NCI-H510A treated with DMSO at 0.1 percent for 48 hours (cell line): ENCODE results near the gene MVB12B.

Source experiments
- DNase-seq: peaks from one replicate; lab custom pipeline; 2025; lab: John Stamatoyannopoulos, UW

MVB12B gene

GRCh38 chr9:126521551-126521950 is 194.9 kb downstream of the MVB12B start:
- no peak for DNase-seq

GRCh38 chr9:126521976-126522590 is 195.5 kb downstream of the MVB12B start:
- DNase-seq, result no peak

GRCh38 chr9:126522612-126523356 is 196.2 kb downstream of the MVB12B start:
- no peak for DNase-seq

GRCh38 chr9:126523611-126524111 is 197.0 kb downstream of the MVB12B start:
- DNase-seq, result no peak

GRCh38 chr9:126524353-126525077 is 197.9 kb downstream of the MVB12B start:
- no peak for DNase-seq

DNA sequence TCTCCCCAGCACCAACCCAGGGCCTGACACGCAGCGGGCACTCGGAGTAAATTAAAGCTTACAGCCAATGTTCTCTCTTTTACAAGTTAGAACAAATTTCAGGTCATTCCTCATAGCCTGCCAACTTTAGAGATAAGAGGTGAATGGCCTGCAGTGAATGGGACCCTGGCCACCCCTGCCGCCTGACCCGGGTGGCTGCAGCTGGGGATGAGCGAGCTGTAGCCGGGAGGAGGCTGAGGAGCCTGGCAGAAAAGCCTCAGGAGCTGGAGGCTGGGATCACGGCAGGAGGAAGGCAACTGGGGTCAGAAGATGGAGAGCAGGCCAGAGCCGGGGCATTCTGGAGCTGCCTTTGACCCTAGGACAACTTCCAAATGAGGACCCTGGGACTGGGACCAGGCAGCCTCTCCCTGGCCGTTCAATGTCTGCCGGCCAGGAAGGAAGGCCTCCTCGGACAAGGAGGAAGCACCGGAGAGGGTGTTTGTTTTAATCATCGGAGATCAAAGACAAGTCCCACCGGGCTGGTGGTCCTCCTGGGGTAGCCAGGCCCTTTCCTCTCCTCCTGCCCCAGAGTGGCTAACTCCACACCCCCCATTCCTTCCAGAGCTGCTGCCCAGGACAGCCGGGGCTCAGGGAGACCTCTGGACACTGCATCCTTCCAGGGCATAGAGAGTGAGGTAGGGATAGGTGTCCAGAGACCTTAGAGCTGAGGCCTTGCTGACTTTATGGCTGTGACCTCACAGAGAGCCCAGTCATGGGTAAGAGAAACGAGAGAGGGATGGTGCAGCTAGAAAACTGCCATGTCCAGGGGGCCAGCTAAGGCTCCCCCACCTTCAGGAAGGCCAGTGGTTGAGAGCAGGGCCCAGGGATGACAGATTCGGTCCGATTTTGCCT is 199.8 kb downstream of the MVB12B start:
- no peak for DNase-seq

- no peak for DNase-seq
Measured at GRCh38 chr9:126527109-126527825, 200.6 kb downstream of the MVB12B start.

DNA sequence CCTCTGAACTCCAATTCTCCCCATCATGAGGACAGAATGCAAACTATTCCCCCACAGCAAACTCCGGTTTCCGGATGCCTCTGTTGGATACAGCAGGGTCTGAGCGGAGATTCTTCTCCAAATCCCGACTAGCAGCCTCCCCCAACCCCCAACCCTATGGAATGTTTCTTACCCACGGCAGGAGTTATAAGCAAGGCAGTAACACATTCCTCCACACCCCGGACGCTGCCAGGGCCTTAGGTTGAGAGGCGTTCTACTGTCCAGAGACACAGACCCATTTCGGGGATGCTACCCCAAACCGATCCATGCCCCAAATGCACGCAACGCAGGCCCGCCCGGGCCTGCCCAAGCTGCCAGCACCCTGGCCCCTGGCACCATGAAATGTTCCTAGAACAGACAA is 201.5 kb downstream of the MVB12B start:
- DNase-seq, result no peak

- no peak for DNase-seq
Measured at GRCh38 chr9:126528915-126529314, 202.3 kb downstream of the MVB12B start.

DNA sequence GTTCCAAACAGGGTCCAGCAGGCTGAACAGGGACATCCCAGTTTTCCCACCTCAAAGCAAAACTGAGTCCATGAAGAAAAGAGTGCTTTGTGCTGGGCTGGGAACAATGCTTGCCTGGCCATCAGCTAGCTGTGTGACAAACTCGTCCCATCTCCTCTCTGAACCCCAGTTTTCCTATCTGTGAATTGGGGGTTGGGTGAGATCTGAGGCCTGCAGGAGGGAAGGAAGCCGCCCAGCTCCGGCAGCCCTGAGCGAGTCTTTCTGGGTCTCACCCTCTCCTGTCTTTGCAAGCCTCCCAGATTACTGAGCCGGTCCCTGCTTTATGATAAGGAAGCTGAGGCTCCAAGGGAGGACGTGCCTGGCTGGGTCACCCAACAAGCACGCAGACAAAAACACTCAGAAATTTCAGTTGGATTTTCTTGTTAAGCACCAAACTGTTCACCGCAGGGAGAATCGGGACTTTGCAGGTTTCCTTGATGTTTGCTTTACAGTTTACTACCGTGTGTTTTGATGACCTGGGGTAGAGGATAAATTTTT is 204.5 kb downstream of the MVB12B start:
- DNase-seq, result no peak

GRCh38 chr9:126531591-126531990 is 205.0 kb downstream of the MVB12B start:
- DNase-seq, result no peak

DNA sequence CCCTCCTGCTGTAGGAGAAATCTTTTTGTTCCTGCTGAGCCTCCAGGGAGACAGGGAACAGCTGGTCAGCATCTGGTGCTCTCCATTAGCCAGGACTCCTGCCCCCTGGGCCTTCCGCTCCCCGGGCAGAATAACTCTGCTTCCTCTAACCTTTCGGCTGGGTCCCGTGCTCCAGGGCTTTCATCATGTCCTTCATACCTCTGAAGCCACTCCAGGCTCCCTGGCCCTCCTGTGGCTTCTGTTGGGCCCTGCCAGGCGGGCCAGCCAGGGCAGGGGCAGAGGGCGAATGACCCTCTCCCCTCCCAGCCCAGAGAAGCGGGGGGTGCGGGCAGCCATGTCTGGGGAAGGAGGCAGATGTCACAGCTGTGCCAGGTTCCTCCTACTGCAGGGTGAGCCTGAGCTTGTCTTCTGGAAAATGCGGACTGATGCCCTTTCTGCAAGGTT is 205.4 kb downstream of the MVB12B start:
- DNase-seq, result no peak

- no peak for DNase-seq
Measured at GRCh38 chr9:126532489-126532888, 205.9 kb downstream of the MVB12B start.

- no peak for DNase-seq
Measured at GRCh38 chr9:126532951-126533925, 206.6 kb downstream of the MVB12B start.

- DNase-seq, result no peak
Measured at GRCh38 chr9:126533926-126534310, 207.3 kb downstream of the MVB12B start.

GRCh38 chr9:126534431-126535186 is 208.0 kb downstream of the MVB12B start:
- no peak for DNase-seq

- no peak for DNase-seq
Measured at GRCh38 chr9:126536131-126536530, 209.5 kb downstream of the MVB12B start.

- DNase-seq, result no peak
Measured at GRCh38 chr9:126536841-126537465, 210.3 kb downstream of the MVB12B start.
